Measurements from ENCODE around the gene ITGB5. TPM values are rescaled to one million over a fixed set of nuclear protein-coding genes. Genes with fewer than 3 reads are reported as not detected.
A peak's percentile ranks its signal among the peaks of the same experiment; 100 is the strongest.

ITGB5 gene
- total RNA-seq, 2 donors from 2014 or later = 262 to 329 TPM

- no peak overlapping the region for H3K9ac ChIP-seq (ENCODE audit: extremely low read depth, low read length, poor library complexity, severe bottlenecking)
- 92 to 95% methylated on average over 3 to 8 of the region's 8 CpGs for WGBS, 2 experiments (ENCODE audit: insufficient coverage in 1 of 2, insufficient read length in 1 of 2)
- H3K4me3 ChIP-seq (ENCODE audit: low read length) = no peak overlapping the region
- Mint-ChIP-seq H3K36me3 (ENCODE audit: low read depth) (peaks cover 59% of the 10 kb centered on the region), H3K9me3 (no peaks in the 10 kb centered on the region), H3K27me3 (ENCODE audit: insufficient read depth) (no peaks in the 10 kb centered on the region), H3K4me1 (peaks cover 29% of the 10 kb centered on the region), H3K4me3 (no peak overlapping the region), H3K27ac (peak overlapping the region; percentile 90)
- H3K9me3 ChIP-seq (ENCODE audit: control insufficient read depth, low read length) = no peaks in the 10 kb centered on the region
- TF ChIP-seq, protein P1, sequence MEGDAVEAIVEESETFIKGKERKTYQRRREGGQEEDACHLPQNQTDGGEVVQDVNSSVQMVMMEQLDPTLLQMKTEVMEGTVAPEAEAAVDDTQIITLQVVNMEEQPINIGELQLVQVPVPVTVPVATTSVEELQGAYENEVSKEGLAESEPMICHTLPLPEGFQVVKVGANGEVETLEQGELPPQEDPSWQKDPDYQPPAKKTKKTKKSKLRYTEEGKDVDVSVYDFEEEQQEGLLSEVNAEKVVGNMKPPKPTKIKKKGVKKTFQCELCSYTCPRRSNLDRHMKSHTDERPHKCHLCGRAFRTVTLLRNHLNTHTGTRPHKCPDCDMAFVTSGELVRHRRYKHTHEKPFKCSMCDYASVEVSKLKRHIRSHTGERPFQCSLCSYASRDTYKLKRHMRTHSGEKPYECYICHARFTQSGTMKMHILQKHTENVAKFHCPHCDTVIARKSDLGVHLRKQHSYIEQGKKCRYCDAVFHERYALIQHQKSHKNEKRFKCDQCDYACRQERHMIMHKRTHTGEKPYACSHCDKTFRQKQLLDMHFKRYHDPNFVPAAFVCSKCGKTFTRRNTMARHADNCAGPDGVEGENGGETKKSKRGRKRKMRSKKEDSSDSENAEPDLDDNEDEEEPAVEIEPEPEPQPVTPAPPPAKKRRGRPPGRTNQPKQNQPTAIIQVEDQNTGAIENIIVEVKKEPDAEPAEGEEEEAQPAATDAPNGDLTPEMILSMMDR (conservative IDR thresholded peaks at IDR 0.05) = no peak
- peaks cover 8% of the 10 kb centered on the region for H3K4me1 ChIP-seq (ENCODE audit: control insufficient read depth, insufficient read depth, low read length)
- H3K27me3 ChIP-seq (ENCODE audit: control insufficient read depth, insufficient read depth, low read length, poor library complexity, severe bottlenecking) = no peaks in the 10 kb centered on the region
- H3K27ac ChIP-seq (ENCODE audit: low read depth, low read length) = no peak overlapping the region
- DNase-seq = no peak
- H3K36me3 ChIP-seq (ENCODE audit: control insufficient read depth, insufficient read depth, low read length) = peaks cover 80% of the 10 kb centered on the region
Measured at GRCh38 chr3:124781476-124782376, 105.4 kb downstream of the ITGB5 start.

DNA sequence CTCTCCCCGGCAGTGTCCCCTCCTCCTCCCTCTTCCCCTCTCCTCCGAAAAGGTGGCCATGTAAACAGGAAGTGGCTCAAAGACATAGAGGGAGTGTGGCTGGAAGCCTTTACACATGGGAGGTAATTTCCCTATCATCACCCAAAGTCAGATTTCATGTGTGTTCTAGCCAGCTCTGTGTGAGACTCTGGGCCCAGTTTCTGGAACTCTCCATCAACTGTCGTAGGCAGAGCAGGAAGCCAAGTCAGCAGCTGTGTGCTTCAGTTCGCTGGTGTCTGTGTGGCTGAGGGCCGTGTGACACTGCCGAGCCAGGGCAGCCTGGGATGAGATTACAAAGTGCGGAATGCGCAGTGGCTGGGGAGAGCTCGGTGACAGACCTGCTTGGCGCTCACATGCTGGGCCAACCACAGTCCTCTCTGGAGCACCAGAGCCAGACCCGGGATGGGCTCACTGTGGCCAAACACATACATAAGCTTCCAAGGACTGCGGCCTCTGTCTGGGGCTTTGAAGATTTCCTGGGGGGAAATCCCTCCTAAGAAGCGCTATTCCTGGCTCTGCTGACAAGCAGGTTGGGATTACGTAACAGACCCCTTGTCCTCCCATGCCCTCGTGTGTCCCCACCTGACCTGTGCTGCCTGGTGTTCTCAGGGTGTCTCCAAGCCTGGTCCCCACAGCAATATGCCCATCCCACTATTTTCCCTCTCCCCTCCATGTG lies 106.2 kb downstream of the ITGB5 start:
- Histone ChIP-seq H3K9me3 (ENCODE audit: control insufficient read depth, low read length) (no peaks in the 10 kb centered on the region), H3K4me1 (ENCODE audit: control insufficient read depth, insufficient read depth, low read length) (peaks cover 8% of the 10 kb centered on the region), H3K9ac (ENCODE audit: extremely low read depth, low read length, poor library complexity, severe bottlenecking) (no peak overlapping the region), H3K27ac (ENCODE audit: low read depth, low read length) (peak overlapping the region; percentile 47), H3K4me3 (ENCODE audit: low read length) (no peak overlapping the region), H3K36me3 (ENCODE audit: control insufficient read depth, insufficient read depth, low read length) (peaks cover 80% of the 10 kb centered on the region), H3K27me3 (ENCODE audit: control insufficient read depth, insufficient read depth, low read length, poor library complexity, severe bottlenecking) (no peaks in the 10 kb centered on the region)
- no peaks in the 10 kb centered on the region for H3K9me3 Mint-ChIP-seq
- peaks cover 30% of the 10 kb centered on the region for H3K4me1 Mint-ChIP-seq
- H3K36me3 Mint-ChIP-seq (ENCODE audit: low read depth) = peaks cover 59% of the 10 kb centered on the region
- H3K27ac Mint-ChIP-seq = peak overlapping the region; percentile 90
- H3K4me3 Mint-ChIP-seq = no peak overlapping the region
- WGBS, 2 experiments (ENCODE audit: insufficient coverage in 1 of 2, insufficient read length in 1 of 2) = 72 to 75% methylated on average over 7 to 13 of the region's 15 CpGs
- no peaks in the 10 kb centered on the region for H3K27me3 Mint-ChIP-seq (ENCODE audit: insufficient read depth)
- TF ChIP-seq, protein P1 (conservative IDR thresholded peaks at IDR 0.05) = no peak
- DNase-seq = peak; percentile 71

- Histone ChIP-seq H3K27ac (ENCODE audit: low read depth, low read length) (peak overlapping the region; percentile 47), H3K36me3 (ENCODE audit: control insufficient read depth, insufficient read depth, low read length) (peaks cover 79% of the 10 kb centered on the region), H3K27me3 (ENCODE audit: control insufficient read depth, insufficient read depth, low read length, poor library complexity, severe bottlenecking) (no peaks in the 10 kb centered on the region), H3K4me3 (ENCODE audit: low read length) (no peak overlapping the region), H3K9me3 (ENCODE audit: control insufficient read depth, low read length) (no peaks in the 10 kb centered on the region), H3K9ac (ENCODE audit: extremely low read depth, low read length, poor library complexity, severe bottlenecking) (no peak overlapping the region), H3K4me1 (ENCODE audit: control insufficient read depth, insufficient read depth, low read length) (peaks cover 8% of the 10 kb centered on the region)
- H3K9me3 Mint-ChIP-seq = no peaks in the 10 kb centered on the region
- peaks cover 33% of the 10 kb centered on the region for H3K4me1 Mint-ChIP-seq
- 65 to 83% methylated on average over 2 to 8 of the region's 8 CpGs for WGBS, 2 experiments (ENCODE audit: insufficient coverage in 1 of 2, insufficient read length in 1 of 2)
- peaks cover 61% of the 10 kb centered on the region for H3K36me3 Mint-ChIP-seq (ENCODE audit: low read depth)
- no peak overlapping the region for H3K4me3 Mint-ChIP-seq
- H3K27ac Mint-ChIP-seq = peak overlapping the region; percentile 90
- TF ChIP-seq, protein P1 (conservative IDR thresholded peaks at IDR 0.05) = no peak
- no peak for DNase-seq
- no peaks in the 10 kb centered on the region for H3K27me3 Mint-ChIP-seq (ENCODE audit: insufficient read depth)
Measured at GRCh38 chr3:124780356-124780755, 106.8 kb downstream of the ITGB5 start.

All from endodermal cell (in vitro differentiated cells).